H1 (cell line): ENCODE data around the gene KBTBD3. TPM values are rescaled to one million over a fixed set of nuclear protein-coding genes. Genes with fewer than 3 reads are reported as not detected.
A peak's percentile ranks its signal among the peaks of the same experiment; 100 is the strongest.

ENCODE experiments used
- CTCF ChIA-PET: fragments of 300-600 bp; sonication (Branson Sonifier 250); formaldehyde crosslinking; loops from one replicate; lab custom pipeline; 2021; ENCODE audit not compliant: partially characterized antibody; lab: Charles Lee
- POLR2A ChIA-PET: fragments of 300-600 bp; sonication (Branson Sonifier 250); formaldehyde crosslinking; loops from one replicate; lab custom pipeline; 2021; ENCODE audit warnings: inconsistent platforms; ENCODE audit not compliant: partially characterized antibody; lab: Charles Lee
- DNase-seq, 2 experiments: peaks; one replicate each; pipeline versions ENCODE4 v3.0.0 to v3.0.0-alpha.2; 2010 to 2022; ENCODE audit warnings: low spot score in 2 of 2, low read depth in 1 of 2, mixed read lengths in 1 of 2
- FAIRE-seq: peaks from 2 replicates; lab custom pipeline; 2011; peaks lifted over from hg19 to GRCh38; lab: Jason Lieb, UNC
- H2AFZ ChIP-seq: 2 replicates; pipeline ENCODE4 v1.8.1; 2012; ENCODE audit warnings: low read length, inconsistent platforms
- H2AK5ac ChIP-seq: 2 replicates; pipeline ENCODE4 v1.6.1; 2013; ENCODE audit warnings: low read depth, low read length
- H2BK120ac ChIP-seq: replicated peaks from 2 replicates; pipeline ENCODE3; 2013; ENCODE audit warnings: low read depth, low read length, inconsistent platforms
- H2BK12ac ChIP-seq: 2 replicates; pipeline ENCODE4 v1.6.1; 2013; ENCODE audit warnings: low read depth, low read length
- H2BK15ac ChIP-seq: 2 replicates; pipeline ENCODE4 v1.6.1; 2013; ENCODE audit warnings: low read length
- H2BK20ac ChIP-seq: 2 replicates; pipeline ENCODE4 v1.6.1; 2013; ENCODE audit warnings: low read length
- H2BK5ac ChIP-seq: 2 replicates; pipeline ENCODE4 v1.6.1; 2013; ENCODE audit warnings: low read depth, low read length
- H3K14ac ChIP-seq: 2 replicates; pipeline ENCODE4 v1.6.1; 2013; ENCODE audit warnings: inconsistent platforms; ENCODE audit not compliant: insufficient read length
- H3K18ac ChIP-seq: 2 replicates; pipeline ENCODE4 v1.6.1; 2013; ENCODE audit warnings: low read length; ENCODE audit errors: extremely low read depth
- H3K23ac ChIP-seq: 2 replicates; pipeline ENCODE4 v1.6.1; 2013; ENCODE audit warnings: inconsistent platforms; ENCODE audit not compliant: insufficient read length
- H3K23me2 ChIP-seq: 2 replicates; pipeline ENCODE4 v1.6.1; 2013; ENCODE audit warnings: low read depth, low read length
- H3K27ac ChIP-seq: 2 replicates; pipeline ENCODE4 v1.6.1; 2011; ENCODE audit warnings: low read depth, low read length, inconsistent platforms
- H3K27me3 ChIP-seq, 4 experiments: replicated peaks in 1 of 4; 1 replicate in 1 of 4; 2 replicates in 3 of 4; pipeline versions ENCODE4 v1.6.1 to v1.8.1; 2011 to 2013; ENCODE audit warnings: low read length in 3 of 4, mild to moderate bottlenecking in 3 of 4, inconsistent platforms in 2 of 4, mixed read lengths in 2 of 4, moderate library complexity in 1 of 4; ENCODE audit not compliant: control insufficient read depth in 3 of 4, insufficient read depth in 3 of 4; ENCODE audit errors: extremely low read depth in 1 of 4
- H3K36me3 ChIP-seq, 4 experiments: 2 replicates each; pipeline versions ENCODE4 v1.6.1 to v1.8.1; 2011 to 2013; ENCODE audit warnings: mild to moderate bottlenecking in 4 of 4, low read length in 3 of 4, moderate library complexity in 2 of 4, control low read depth in 1 of 4, inconsistent platforms in 1 of 4; ENCODE audit not compliant: insufficient read depth in 4 of 4, control insufficient read depth in 2 of 4
- H3K4ac ChIP-seq: replicated peaks from 2 replicates; pipeline ENCODE3; 2013; ENCODE audit warnings: low read length, low read depth, mixed read lengths, inconsistent platforms; ENCODE audit not compliant: insufficient read length
- H3K4me1 ChIP-seq, 4 experiments: replicated peaks in 1 of 4; 1 replicate in 1 of 4; 2 replicates in 3 of 4; pipeline versions ENCODE4 v1.6.1 to v1.8.1; 2011 to 2013; ENCODE audit warnings: low read length in 3 of 4, inconsistent platforms in 2 of 4, mixed read lengths in 1 of 4; ENCODE audit not compliant: insufficient read depth in 4 of 4, control insufficient read depth in 3 of 4
- H3K4me2 ChIP-seq, 2 experiments: 2 replicates each; pipeline versions ENCODE4 v1.6.1 to v1.8.1; 2011 to 2013; ENCODE audit warnings: low read depth in 2 of 2, low read length in 2 of 2, control low read depth in 1 of 2, inconsistent platforms in 1 of 2, mild to moderate bottlenecking in 1 of 2; ENCODE audit not compliant: insufficient read depth in 1 of 2
- H3K4me3 ChIP-seq, 4 experiments: fragments of 200-600, 300-600 bp in 1 of 4; sonication (generic), shearing (Covaris generic), sonication (Bioruptor Twin) in 1 of 4; 2 replicates each; pipeline versions ENCODE4 v1.5.1 to v1.8.1; 2011 to 2016; ENCODE audit warnings: low read length in 4 of 4, low read depth in 3 of 4, control low read depth in 2 of 4, inconsistent platforms in 2 of 4, mild to moderate bottlenecking in 2 of 4, mixed read lengths in 1 of 4, moderate library complexity in 1 of 4; ENCODE audit not compliant: insufficient read depth in 2 of 4; ENCODE audit errors: extremely low read depth in 1 of 4
- H3K56ac ChIP-seq: replicated peaks from 2 replicates; pipeline ENCODE3; 2013; ENCODE audit warnings: low read depth, mild to moderate bottlenecking, mixed read lengths, low read length, inconsistent platforms; ENCODE audit not compliant: insufficient read length
- H3K79me1 ChIP-seq: 2 replicates; pipeline ENCODE4 v1.6.1; 2013; ENCODE audit warnings: low read depth, low read length, control low read depth
- H3K79me2 ChIP-seq, 2 experiments: 2 replicates each; pipeline versions ENCODE4 v1.6.1 to v1.8.1; 2012 to 2013; ENCODE audit warnings: low read length in 2 of 2, mild to moderate bottlenecking in 2 of 2, inconsistent platforms in 1 of 2; ENCODE audit not compliant: insufficient read depth in 2 of 2, control insufficient read depth in 1 of 2
- H3K9ac ChIP-seq, 4 experiments: replicated peaks in 1 of 4; 1 replicate in 1 of 4; 2 replicates in 3 of 4; pipeline versions ENCODE4 v1.6.1 to v1.8.1; 2011 to 2013; ENCODE audit warnings: low read depth in 3 of 4, low read length in 3 of 4, control low read depth in 2 of 4, mild to moderate bottlenecking in 2 of 4, moderate library complexity in 2 of 4, inconsistent platforms in 1 of 4; ENCODE audit errors: extremely low read depth in 1 of 4
- H3K9me3 ChIP-seq, 2 experiments: 2 replicates each; pipeline versions ENCODE4 v1.6.1 to v1.8.1; 2012 to 2013; ENCODE audit warnings: mild to moderate bottlenecking in 2 of 2, moderate library complexity in 2 of 2, control low read depth in 1 of 2, inconsistent platforms in 1 of 2, low read depth in 1 of 2, low read length in 1 of 2, mixed read lengths in 1 of 2; ENCODE audit not compliant: insufficient read depth in 2 of 2
- H4K20me1 ChIP-seq, 2 experiments: replicated peaks in 1 of 2; 2 replicates each; pipeline versions ENCODE3 to v1.8.1; 2011 to 2013; ENCODE audit warnings: inconsistent platforms in 2 of 2, low read length in 2 of 2, mild to moderate bottlenecking in 1 of 2; ENCODE audit not compliant: insufficient read depth in 2 of 2, control insufficient read depth in 1 of 2
- H4K5ac ChIP-seq: 2 replicates; pipeline ENCODE4 v1.6.1; 2013; ENCODE audit warnings: low read length, low read depth, mixed read lengths, inconsistent platforms; ENCODE audit not compliant: insufficient read length
- H4K8ac ChIP-seq: 2 replicates; pipeline ENCODE4 v1.8.0; 2013; ENCODE audit warnings: mild to moderate bottlenecking, moderate library complexity, low read length, inconsistent platforms; ENCODE audit not compliant: insufficient read depth; ENCODE audit errors: extremely low read depth
- H4K91ac ChIP-seq: replicated peaks from 2 replicates; pipeline ENCODE3; 2013; ENCODE audit warnings: low read length, mixed read lengths, inconsistent platforms; ENCODE audit not compliant: insufficient read length
- CEBPB ChIP-seq: IDR thresholded peaks from 2 replicates; pipeline ENCODE4 v1.6.1; 2012; ENCODE audit warnings: low read depth, low read length
- WGBS, 2 experiments: shearing (Covaris generic) in 1 of 2; methylation state at CpG; one replicate each; pipeline versions ENCODE4 v1.1.6 to v1.1.7; 2013 to 2015; ENCODE audit warnings: low lambda C conversion rate in 2 of 2, mixed read lengths in 2 of 2, inconsistent platforms in 1 of 2, low coverage in 1 of 2, missing lambda C conversion rate in 1 of 2; ENCODE audit not compliant: insufficient replicate concordance in 2 of 2, insufficient coverage in 1 of 2, insufficient read length in 1 of 2; ENCODE audit errors: extremely low coverage in 1 of 2, missing lambda C conversion rate in 1 of 2; 5-methylcytosine and 5-hydroxymethylcytosine counted together
- polyA plus RNA-seq, 7 experiments: library from polyadenylated mRNA; depleted of rRNA in 3 of 7; stranded (reverse) in 5 of 7; unstranded in 2 of 7; fragments of >200 nt in 5 of 7; fragments of 200-250 nt in 2 of 7; gene quantifications; 1 replicate in 5 of 7; 2 replicates in 1 of 7; 4 replicates in 1 of 7; pipeline versions ENCODE4 v1.2.1 to v1.2.3, GENCODE V29; 2011 to 2013; ENCODE audit warnings: missing spikeins in 2 of 7, mixed read lengths in 2 of 7
- total RNA-seq: library from RNA; stranded (reverse); fragmentation: NEBNext Ultra II Directional; extraction: Animal tissue kit (Norgen Biotek cat#: 25700); gene quantifications from 2 replicates; pipeline ENCODE4 v1.2.1, GENCODE V29; 2021

KBTBD3 gene
- total and polyA plus RNA-seq, 2 of the 8 experiments (the other 6 are each of a cell fraction or from before 2014, with no cell fraction given): 1.2 to 6.1 TPM

DNA sequence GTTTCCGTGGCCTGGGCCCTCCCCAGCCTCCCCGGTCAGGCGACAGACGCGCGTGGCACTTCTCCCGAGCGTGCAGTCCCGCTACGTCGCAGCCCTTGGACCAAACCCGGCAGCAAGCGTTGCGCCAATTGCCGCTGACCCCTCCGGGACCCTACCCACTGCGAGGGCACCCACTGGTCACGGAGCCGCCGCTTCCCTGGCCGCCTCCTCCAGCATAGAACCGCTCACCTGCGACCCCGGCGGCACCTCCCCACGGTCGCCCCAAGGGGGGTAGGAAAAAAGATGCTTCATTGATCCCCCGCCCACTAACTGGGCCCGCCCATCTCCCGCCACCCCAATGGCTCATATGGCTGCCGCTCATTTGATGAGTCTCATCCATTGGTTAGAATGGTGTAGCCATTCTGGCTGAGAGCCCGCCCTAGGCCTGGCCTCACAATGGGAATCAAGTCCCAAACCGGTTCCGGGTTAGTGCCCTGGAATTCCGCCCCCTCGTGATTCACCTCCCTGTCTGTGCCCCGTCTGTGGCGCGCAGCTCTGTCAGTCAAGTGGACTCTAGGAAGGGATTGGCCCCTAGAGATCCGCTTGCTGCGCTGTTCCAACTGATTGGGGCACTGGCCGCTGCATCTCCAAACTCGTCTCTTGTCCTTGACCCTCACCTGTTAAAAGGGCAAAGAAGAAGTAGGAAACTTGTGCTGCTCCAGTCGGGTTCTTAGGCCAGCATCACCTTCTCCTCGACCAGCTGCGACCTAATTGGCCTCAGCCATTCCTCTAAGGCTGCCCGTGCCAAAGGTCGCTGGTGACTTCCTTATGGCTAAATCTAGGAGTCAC is 55.0 kb downstream of the KBTBD3 start, which contains the start of gene MSANTD4:
MSANTD4 (minus strand) TSS at position 274 of the 828 bp plus-strand sequence. CDS start 11,323 bp downstream, outside the sequence.
- peaks cover under 1 to 2% of the 10 kb centered on the region in 2 experiments for H4K20me1 ChIP-seq
- DNase-seq (peak; percentile 99), FAIRE-seq (peak; percentile 95)
- peak within 1 kb of the TSS; percentile 32 to 67 (median 52) for H3K9ac ChIP-seq
- peak within 1 kb of the TSS; percentile 93 for H4K5ac ChIP-seq
- peak within 1 kb of the TSS; percentile 76 to 93 (median 88) for H3K4me3 ChIP-seq
- H2AFZ ChIP-seq: peak within 1 kb of the TSS; percentile 76
- ChIA-PET POLR2A (interaction anchor here (1.2 kb wide), 1 partner anchor 14 kb away, joined by 3 read pairs; no protein-coding TSS in a partner anchor), CTCF (no interaction called here)
- peaks cover 0 to 6% (median 1%) of the 10 kb centered on the region in 4 experiments; a peak in 3 of 7 replicates for H3K4me1 ChIP-seq
- peaks cover under 1 to 44% of the 10 kb centered on the region in 2 experiments for H3K79me2 ChIP-seq
- H2BK12ac ChIP-seq: peak within 1 kb of the TSS; percentile 60; the same call in 1 of the 2 replicates
- no peak within 1 kb of the TSS for H3K14ac ChIP-seq
- no peaks in the 10 kb centered on the region for H3K27me3 ChIP-seq
- H3K36me3 ChIP-seq: 0 out of 8 replicates have a peak, but pooled peaks cover 0 to 4% (median 0%) of the 10 kb centered on the region in 4 experiments
- no peaks in the 10 kb centered on the region for H3K9me3 ChIP-seq
- H3K4ac ChIP-seq: peak within 1 kb of the TSS; percentile 85
- no peak within 1 kb of the TSS for H3K23ac ChIP-seq
- peak within 1 kb of the TSS; percentile 98 for H4K8ac ChIP-seq
- H3K79me1 ChIP-seq: peaks cover under 1% of the 10 kb centered on the region; the same call in 1 of the 2 replicates
- peak within 1 kb of the TSS; percentile 70 to 81 for H3K4me2 ChIP-seq
- peak within 1 kb of the TSS; percentile 62; the same call in 1 of the 2 replicates for H2BK5ac ChIP-seq
- H3K56ac ChIP-seq: peak within 1 kb of the TSS; percentile 69
- H3K23me2 ChIP-seq: no peaks in the 10 kb centered on the region; the same call in 1 of the 2 replicates
- H2AK5ac ChIP-seq: no peak within 1 kb of the TSS; the same call in 1 of the 2 replicates
- peak within 1 kb of the TSS; percentile 50; the same call in 1 of the 2 replicates for H2BK15ac ChIP-seq
- no peak within 1 kb of the TSS for H2BK20ac ChIP-seq
- H4K91ac ChIP-seq: peak within 1 kb of the TSS; percentile 81
- WGBS, 2 experiments: 3% methylated on average over 46 of the region's 48 CpGs; no CpG with 5 or more reads in 1 of the 2 experiments
- peak within 1 kb of the TSS; percentile 64 for H2BK120ac ChIP-seq
- H3K18ac ChIP-seq: peak within 1 kb of the TSS; percentile 80; the same call in 1 of the 2 replicates
- H3K27ac ChIP-seq: peak within 1 kb of the TSS; percentile 42
- TF ChIP-seq CEBPB: no peak
